ENCODE results near the gene RBP2.

RBP2 gene

GRCh38 chr3:139480585-139480984, 4.3 kb upstream of the RBP2 start:
- DNase-seq (ENCODE audit: low spot score): no peak

DNA sequence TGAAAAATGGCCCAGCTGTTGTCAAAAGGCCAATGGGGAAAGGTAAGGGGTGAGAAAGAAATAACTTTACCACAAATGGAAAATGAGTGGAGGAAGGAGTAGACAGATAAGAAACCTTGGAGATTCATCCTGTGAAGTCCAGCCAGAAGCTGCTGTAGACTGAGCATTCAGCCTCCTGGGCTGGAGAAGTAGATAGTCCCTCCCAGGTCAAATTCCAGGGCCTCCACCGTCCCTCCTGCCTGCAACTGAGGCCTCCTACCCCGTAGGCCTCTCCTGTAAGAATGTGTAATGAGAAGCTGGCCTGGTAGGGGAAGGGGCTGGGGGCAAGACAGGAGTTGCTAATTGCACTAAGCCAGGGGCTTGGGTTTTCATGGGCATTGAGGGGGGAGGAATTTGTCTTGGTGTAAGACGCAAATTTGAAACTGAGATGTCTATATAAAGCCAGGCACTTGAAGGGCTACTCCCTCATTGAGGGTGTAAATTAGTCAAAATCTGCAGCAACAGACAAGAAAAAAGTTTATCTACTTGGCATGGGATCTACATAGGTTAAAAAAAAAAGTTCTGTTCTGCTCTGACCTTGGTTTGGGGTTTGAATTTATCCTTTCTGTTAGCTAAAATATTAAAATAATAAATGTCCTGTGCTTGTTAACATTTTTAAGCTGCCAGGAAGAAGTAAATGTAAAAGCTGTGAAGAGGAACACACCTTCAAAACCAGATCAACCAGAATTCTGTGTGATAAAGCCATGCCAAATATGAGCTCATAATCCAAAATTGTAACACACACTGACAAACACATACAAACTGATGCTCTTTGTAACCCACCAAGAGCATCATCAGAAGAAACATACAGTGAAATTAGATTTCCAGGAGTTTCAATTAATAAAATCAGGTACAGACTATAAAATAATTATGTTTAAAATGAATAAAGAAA, 1.7 kb upstream of the RBP2 start:
- DNase-seq (ENCODE audit: low spot score): no peak

DNA sequence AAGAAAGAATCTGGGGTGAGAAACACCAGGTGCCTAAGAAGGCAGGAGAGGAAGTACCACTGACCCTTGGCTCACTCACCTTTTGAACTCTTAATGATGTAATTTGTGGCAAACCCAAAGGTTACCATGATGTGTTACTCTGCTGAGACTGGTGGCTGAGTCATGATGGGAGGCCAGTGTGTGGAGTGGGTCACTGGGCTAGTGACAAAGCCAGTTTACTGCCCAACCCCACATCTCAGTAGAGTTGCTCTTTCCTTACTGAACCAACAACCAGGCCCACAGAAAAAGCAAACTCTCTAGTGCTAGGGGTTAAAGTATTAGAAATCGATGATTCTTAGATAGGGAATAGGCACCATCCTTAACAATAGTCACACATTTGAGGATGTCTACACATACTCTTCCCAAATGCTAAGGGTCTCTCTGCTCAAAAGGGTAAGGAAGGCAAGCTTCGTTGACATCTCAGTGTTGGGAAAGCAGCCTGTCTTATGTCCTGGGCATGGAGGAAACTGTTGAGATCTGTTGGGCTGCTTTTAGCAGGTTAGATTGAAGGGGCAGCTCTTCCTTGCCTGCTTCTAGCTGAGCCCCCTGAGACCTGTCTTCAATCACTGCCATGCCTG, 3.1 kb downstream of the RBP2 start:
- DNase-seq (ENCODE audit: low spot score): no peak

- no peak for DNase-seq (ENCODE audit: low spot score)
Observed at GRCh38 chr3:139472380-139473010, 3.8 kb downstream of the RBP2 start.

- no peak for DNase-seq (ENCODE audit: low spot score)
Observed at GRCh38 chr3:139470199-139470598, 6.1 kb downstream of the RBP2 start.

GRCh38 chr3:139468399-139468798, 7.9 kb downstream of the RBP2 start:
- no peak for DNase-seq (ENCODE audit: low spot score)

GRCh38 chr3:139466360-139466759, 10.0 kb downstream of the RBP2 start:
- DNase-seq (ENCODE audit: low spot score): no peak

DNA sequence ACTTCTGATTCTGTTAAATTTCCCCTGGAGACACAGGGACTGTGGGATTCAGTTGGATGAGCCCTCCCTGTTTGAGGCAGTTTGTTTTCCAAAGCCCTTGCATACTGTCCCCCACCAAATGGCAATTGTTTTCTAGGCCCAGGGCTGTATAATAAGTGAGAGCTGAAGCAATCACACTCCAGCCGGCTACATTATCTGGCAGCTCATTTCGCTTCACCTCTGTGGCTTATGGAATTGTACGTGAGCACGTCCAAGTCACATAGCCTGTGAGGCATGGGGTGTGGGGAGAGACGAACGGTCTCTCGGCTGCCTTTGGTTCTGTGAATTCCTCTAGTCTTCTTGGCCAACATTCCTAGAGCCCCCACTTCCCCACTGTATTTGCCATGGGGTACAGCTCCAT, 10.7 kb downstream of the RBP2 start:
- no peak for DNase-seq (ENCODE audit: low spot score)

DNA sequence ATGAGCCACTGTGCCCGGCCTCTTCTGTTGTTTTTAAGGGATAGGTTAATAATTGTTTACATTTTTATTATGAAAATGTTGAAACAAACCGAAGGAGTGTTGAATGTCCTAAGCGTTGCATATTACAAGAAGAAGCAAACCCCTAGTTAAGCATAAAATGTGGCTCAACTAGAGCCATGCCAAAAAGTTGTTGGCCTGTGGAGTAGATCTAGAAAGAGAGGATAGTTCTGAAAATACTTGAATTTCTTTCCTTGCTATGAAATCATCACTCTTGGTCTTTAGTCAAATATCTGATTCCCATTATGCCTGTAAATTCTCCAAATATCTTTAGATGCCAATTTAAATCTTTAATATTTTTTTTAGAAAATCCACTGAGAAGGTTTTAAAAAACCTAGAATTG, 12.8 kb downstream of the RBP2 start:
- DNase-seq (ENCODE audit: low spot score): no peak

- no peak for DNase-seq (ENCODE audit: low spot score)
Observed at GRCh38 chr3:139460529-139460928, 15.8 kb downstream of the RBP2 start.

- no peak for DNase-seq (ENCODE audit: low spot score)
Observed at GRCh38 chr3:139460076-139460475, 16.2 kb downstream of the RBP2 start.

- no peak for DNase-seq (ENCODE audit: low spot score)
Observed at GRCh38 chr3:139458348-139458747, 18.0 kb downstream of the RBP2 start.

DNA sequence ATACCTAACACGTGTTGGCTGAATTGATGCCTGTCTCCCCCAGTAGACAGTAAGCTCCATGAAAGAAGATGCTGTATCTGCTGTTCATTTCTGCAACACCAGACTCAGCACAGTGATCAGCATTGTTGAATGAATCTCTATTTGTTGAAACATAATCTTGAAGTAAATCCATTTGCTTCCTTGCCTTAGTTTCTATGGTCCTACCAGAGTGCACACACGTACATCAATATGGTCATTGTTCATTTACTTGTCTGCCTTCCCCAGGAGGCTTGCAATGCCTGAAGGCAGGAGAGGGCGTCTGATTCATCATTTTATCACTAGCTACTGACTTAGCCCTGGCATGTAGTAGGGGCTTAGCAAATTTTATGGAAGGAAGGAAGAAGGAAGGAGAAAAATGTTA, 19.2 kb downstream of the RBP2 start:
- DNase-seq (ENCODE audit: low spot score): no peak

DNA sequence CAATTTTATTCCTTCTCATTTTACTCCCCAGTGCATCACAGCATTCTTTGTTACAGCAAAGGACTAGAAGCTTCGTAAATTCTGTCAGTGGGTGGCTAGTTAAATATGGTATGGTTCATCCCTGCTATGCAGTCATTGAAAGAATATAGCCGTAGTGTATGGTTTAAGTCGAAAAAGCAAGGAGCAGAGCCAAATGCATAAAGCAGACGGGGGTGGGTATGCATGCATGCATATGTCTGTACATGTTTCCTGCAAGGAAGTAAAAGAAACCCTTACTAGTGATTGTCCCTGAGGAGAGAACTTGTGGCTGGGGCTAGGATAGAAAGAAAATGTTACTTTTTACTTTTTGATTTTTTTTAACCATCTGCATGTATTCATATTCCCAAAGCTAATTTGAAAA, 19.9 kb downstream of the RBP2 start:
- no peak for DNase-seq (ENCODE audit: low spot score)

DNA sequence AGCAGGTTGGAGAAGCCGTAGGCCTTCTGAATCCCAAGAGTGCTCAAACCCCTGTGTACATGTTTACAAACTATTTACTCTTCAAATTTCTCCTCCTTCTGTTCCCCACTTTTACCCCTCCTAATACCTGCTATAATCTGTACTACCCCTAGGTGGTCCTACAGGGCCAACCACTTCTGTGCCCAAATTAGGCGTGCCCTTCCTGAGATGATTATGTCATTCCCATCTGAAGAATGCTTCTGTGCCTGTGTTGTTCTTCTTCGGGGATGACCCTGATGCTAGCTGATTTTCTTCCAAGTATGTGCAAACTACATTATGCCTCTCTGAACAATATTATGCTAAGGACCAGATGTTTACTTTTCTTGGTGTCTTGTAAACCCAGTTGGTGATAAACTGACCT, 20.5 kb downstream of the RBP2 start:
- no peak for DNase-seq (ENCODE audit: low spot score)

- no peak for DNase-seq (ENCODE audit: low spot score)
Observed at GRCh38 chr3:139455206-139455605, 21.1 kb downstream of the RBP2 start.

DNA sequence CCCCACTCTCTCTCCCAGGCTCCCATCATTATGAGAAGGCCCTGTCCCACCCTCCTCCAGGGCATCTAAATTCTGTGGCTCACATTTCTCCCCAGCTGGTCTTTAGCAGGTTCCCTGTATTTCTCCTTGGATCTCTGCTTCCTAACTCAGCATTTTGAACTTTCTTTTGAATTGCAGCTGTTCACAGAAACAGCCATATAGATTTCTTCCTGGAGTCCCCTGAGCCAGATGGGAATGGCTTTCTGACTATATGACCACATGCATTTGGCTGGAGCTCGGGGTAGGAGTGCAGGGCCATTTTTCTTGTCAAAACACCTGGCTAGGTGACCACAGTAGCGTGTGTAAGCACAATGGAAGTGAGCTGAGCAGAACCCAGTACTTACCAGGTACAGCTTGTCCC, 22.0 kb downstream of the RBP2 start:
- DNase-seq (ENCODE audit: low spot score): no peak

GRCh38 chr3:139450159-139450558, 26.2 kb downstream of the RBP2 start:
- no peak for DNase-seq (ENCODE audit: low spot score)

GRCh38 chr3:139449566-139449965, 26.8 kb downstream of the RBP2 start:
- no peak for DNase-seq (ENCODE audit: low spot score)

- DNase-seq (ENCODE audit: low spot score): peak; percentile 8
Observed at GRCh38 chr3:139448104-139448503, 28.2 kb downstream of the RBP2 start.

- DNase-seq (ENCODE audit: low spot score): no peak
Observed at GRCh38 chr3:139447486-139447885, 28.8 kb downstream of the RBP2 start.

GRCh38 chr3:139444446-139444845, 31.9 kb downstream of the RBP2 start:
- no peak for DNase-seq (ENCODE audit: low spot score)

- no peak for DNase-seq (ENCODE audit: low spot score)
Observed at GRCh38 chr3:139443186-139443585, 33.1 kb downstream of the RBP2 start.

All from GM03348 (cell line).